ENCODE data around the gene ABCC4. TPM values are rescaled to one million over a fixed set of nuclear protein-coding genes. Genes with fewer than 3 reads are reported as not detected.
A peak's percentile ranks its signal among the peaks of the same experiment; 100 is the strongest.
"Not testable (repeated sequence)": the region's sequence is repeated elsewhere in the genome, so short reads cannot be mapped to it uniquely, and the experiment has no call there.

The ABCC4 gene
- polyA plus RNA-seq, 2 donors: 0.55 to 1.4 TPM

DNA sequence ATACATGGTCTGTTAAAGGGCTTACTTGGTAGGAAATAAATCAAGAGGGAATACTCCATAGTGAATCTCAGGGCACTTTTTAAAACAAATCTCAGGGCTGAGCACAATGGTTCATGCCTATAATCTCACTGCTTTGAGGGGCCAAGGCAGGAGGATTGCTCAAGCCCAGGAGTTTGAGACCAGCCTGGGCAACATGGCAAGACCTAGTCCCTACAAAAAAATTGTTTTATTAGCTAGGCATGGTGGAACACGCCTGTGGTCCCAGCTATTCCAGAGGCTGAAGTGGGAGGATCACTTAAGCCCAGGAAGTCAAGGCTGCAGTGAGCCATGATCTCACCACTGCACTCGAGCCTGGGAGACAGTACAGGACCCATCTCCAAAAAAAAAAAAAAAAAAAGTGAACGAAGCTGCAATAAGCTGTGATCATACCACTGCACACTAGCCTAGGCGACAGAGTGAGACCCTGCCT is 25.2 kb downstream of the ABCC4 start:
- Histone ChIP-seq H3K9me3 (ENCODE audit: control insufficient read depth in 2 of 2, insufficient read depth in 1 of 2, low read depth in 1 of 2, low read length in 1 of 2) (no peaks in the 10 kb centered on the region), H3K4me3 (ENCODE audit: low read depth in 1 of 2, low read length in 2 of 2) (no peak overlapping the region), H3K27me3 (ENCODE audit: control insufficient read depth in 1 of 2, insufficient read depth in 2 of 2, low read length in 2 of 2) (no peaks in the 10 kb centered on the region), H3K27ac (ENCODE audit: low read depth in 2 of 2, low read length in 1 of 2) (no peak overlapping the region), H3K36me3 (ENCODE audit: control insufficient read depth in 2 of 2, insufficient read depth in 2 of 2, low read length in 1 of 2) (no peaks in the 10 kb centered on the region), H3K4me1 (ENCODE audit: control insufficient read depth in 2 of 2, insufficient read depth in 2 of 2, low read length in 1 of 2) (no peaks in the 10 kb centered on the region)
- WGBS, 2 donors: 78 to 80% methylated on average over 4 of the region's 4 CpGs

DNA sequence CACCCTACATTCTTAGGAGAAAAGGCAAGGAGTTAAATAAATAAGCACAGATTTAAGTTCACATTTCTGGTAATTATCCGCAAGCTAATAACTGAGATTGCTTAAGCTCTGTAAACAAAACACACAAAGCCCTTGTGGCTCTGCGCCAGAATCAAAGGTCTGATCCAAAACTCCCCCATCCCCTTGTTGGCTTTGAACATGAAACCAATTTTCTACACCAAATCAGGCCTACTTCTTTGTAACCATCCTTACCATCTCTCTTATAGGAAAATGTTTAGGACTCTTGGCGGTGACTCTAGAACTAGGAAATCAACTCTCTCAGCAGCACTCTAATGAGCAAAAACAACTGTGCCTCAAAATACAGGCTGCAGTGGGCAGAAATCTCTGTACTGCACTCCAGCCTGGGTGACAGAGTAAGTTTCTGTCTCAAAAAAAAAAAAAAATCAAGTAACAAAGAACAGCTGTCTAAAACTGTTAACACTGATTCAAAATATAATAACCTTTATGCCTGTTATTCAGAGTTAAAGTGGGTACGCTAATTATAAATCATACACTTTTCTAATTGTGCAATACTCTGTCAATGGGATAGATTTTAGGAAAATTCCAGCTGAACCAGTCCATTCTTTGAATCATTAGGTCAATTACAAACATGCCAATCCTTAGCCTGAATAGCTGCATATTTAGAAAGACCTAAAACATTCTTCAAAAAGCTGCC is 25.8 kb downstream of the ABCC4 start:
- Histone ChIP-seq H3K27me3 (ENCODE audit: control insufficient read depth in 1 of 2, insufficient read depth in 2 of 2, low read length in 2 of 2) (no peaks in the 10 kb centered on the region), H3K4me3 (ENCODE audit: low read depth in 1 of 2, low read length in 2 of 2) (no peak overlapping the region), H3K27ac (ENCODE audit: low read depth in 2 of 2, low read length in 1 of 2) (no peak overlapping the region), H3K4me1 (ENCODE audit: control insufficient read depth in 2 of 2, insufficient read depth in 2 of 2, low read length in 1 of 2) (no peaks in the 10 kb centered on the region), H3K36me3 (ENCODE audit: control insufficient read depth in 2 of 2, insufficient read depth in 2 of 2, low read length in 1 of 2) (no peaks in the 10 kb centered on the region), H3K9me3 (ENCODE audit: control insufficient read depth in 2 of 2, insufficient read depth in 1 of 2, low read depth in 1 of 2, low read length in 1 of 2) (no peaks in the 10 kb centered on the region)
- WGBS, 2 donors: 49 to 65% methylated on average over 4 of the region's 4 CpGs

DNA sequence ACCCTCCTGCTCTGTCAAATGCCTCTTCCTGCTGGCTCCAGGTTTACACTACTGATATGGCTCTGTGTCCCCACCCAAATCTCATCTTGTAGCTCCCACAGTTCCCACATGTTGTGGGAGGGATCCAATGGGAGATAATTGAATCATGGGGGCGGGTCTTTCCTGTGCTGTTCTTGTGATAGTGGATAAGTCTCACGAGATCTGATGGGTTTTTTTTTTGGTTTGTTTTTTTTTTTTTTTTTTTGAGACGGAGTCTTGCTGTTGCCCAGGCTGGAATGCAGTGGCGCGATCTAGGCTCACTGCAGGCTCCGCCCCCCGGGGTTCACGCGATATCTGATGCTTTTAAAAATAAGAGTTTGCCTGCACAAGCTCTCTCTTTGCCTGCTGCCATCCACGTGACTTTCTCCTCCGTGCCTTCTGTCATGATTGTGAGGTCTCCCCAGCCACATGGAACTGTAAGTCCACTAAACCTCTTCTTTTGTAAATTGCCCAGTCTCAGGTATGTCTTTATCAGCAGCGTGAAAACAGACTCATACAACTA is 27.6 kb downstream of the ABCC4 start:
- not testable (repeated sequence) for H3K27me3 ChIP-seq (ENCODE audit: control insufficient read depth in 1 of 2, insufficient read depth in 2 of 2, low read length in 2 of 2); H3K4me3 ChIP-seq (ENCODE audit: low read depth in 1 of 2, low read length in 2 of 2); H3K4me1 ChIP-seq (ENCODE audit: control insufficient read depth in 2 of 2, insufficient read depth in 2 of 2, low read length in 1 of 2); H3K36me3 ChIP-seq (ENCODE audit: control insufficient read depth in 2 of 2, insufficient read depth in 2 of 2, low read length in 1 of 2); H3K27ac ChIP-seq (ENCODE audit: low read depth in 2 of 2, low read length in 1 of 2); H3K9me3 ChIP-seq (ENCODE audit: control insufficient read depth in 2 of 2, insufficient read depth in 1 of 2, low read depth in 1 of 2, low read length in 1 of 2)
- WGBS, 2 donors: 83 to 84% methylated on average over 11 to 12 of the region's 12 CpGs

GRCh38 chr13:95272076-95272475 is 29.2 kb downstream of the ABCC4 start:
- not testable (repeated sequence) for H3K9me3 ChIP-seq (ENCODE audit: control insufficient read depth in 2 of 2, insufficient read depth in 1 of 2, low read depth in 1 of 2, low read length in 1 of 2); H3K27me3 ChIP-seq (ENCODE audit: control insufficient read depth in 1 of 2, insufficient read depth in 2 of 2, low read length in 2 of 2); H3K36me3 ChIP-seq (ENCODE audit: control insufficient read depth in 2 of 2, insufficient read depth in 2 of 2, low read length in 1 of 2); H3K4me3 ChIP-seq (ENCODE audit: low read depth in 1 of 2, low read length in 2 of 2); H3K4me1 ChIP-seq (ENCODE audit: control insufficient read depth in 2 of 2, insufficient read depth in 2 of 2, low read length in 1 of 2)
- peak overlapping the region in 1 of 2 donors; percentile 43 for H3K27ac ChIP-seq (ENCODE audit: low read depth in 2 of 2, low read length in 1 of 2)
- WGBS, 2 donors: 87% methylated on average over 7 of the region's 7 CpGs

- H3K9me3 ChIP-seq (ENCODE audit: control insufficient read depth in 2 of 2, insufficient read depth in 1 of 2, low read depth in 1 of 2, low read length in 1 of 2): peaks cover 0 to 2% of the 10 kb centered on the region in 2 donors
- H3K4me1 ChIP-seq (ENCODE audit: control insufficient read depth in 2 of 2, insufficient read depth in 2 of 2, low read length in 1 of 2): no peaks in the 10 kb centered on the region
- no peaks in the 10 kb centered on the region for H3K27me3 ChIP-seq (ENCODE audit: control insufficient read depth in 1 of 2, insufficient read depth in 2 of 2, low read length in 2 of 2)
- H3K4me3 ChIP-seq (ENCODE audit: low read depth in 1 of 2, low read length in 2 of 2): no peak overlapping the region
- no peaks in the 10 kb centered on the region for H3K36me3 ChIP-seq (ENCODE audit: control insufficient read depth in 2 of 2, insufficient read depth in 2 of 2, low read length in 1 of 2)
- WGBS, 2 donors: 81 to 85% methylated on average over 3 of the region's 3 CpGs
- H3K27ac ChIP-seq (ENCODE audit: low read depth in 2 of 2, low read length in 1 of 2): no peak overlapping the region
Observed at GRCh38 chr13:95269756-95270155, 31.5 kb downstream of the ABCC4 start.

DNA sequence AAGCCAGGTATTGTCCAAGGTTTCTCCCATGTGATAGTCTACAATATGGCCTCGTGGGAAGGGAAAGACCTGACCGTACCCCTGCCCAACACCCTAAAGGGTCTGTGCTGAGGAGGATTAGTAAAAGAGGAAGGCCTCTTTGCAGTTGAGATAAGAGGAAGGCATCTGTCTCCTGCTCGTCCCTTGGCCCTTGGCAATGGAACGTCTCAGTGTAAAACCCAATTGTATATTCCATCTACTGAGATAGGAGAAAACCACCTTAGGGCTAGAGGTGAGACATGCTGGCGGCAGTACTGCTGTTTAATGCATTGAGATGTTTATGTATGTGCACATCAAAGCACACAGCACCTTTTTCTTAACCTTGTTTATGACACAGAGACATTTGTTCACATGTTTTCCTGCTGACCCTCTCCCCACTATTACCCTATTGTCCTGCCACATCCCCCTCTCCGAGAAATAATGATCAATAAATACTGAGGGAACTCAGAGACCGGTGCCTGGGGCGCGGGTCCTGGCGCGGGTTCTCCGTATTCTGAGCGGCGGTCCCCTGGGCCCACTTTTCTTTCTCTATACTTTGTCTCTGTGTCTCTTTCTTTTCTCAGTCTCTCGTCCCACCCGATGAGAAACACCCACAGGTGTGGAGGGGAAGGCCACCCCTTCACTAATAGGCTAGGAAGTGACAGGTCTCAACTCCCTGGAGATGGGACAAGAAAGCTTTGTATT is 32.7 kb downstream of the ABCC4 start:
- not testable (repeated sequence) for H3K36me3 ChIP-seq (ENCODE audit: control insufficient read depth in 2 of 2, insufficient read depth in 2 of 2, low read length in 1 of 2); H3K27me3 ChIP-seq (ENCODE audit: control insufficient read depth in 1 of 2, insufficient read depth in 2 of 2, low read length in 2 of 2); H3K4me1 ChIP-seq (ENCODE audit: control insufficient read depth in 2 of 2, insufficient read depth in 2 of 2, low read length in 1 of 2); H3K9me3 ChIP-seq (ENCODE audit: control insufficient read depth in 2 of 2, insufficient read depth in 1 of 2, low read depth in 1 of 2, low read length in 1 of 2); H3K27ac ChIP-seq (ENCODE audit: low read depth in 2 of 2, low read length in 1 of 2); H3K4me3 ChIP-seq (ENCODE audit: low read depth in 1 of 2, low read length in 2 of 2)
- WGBS, 2 donors: 86 to 90% methylated on average over 16 of the region's 16 CpGs

DNA sequence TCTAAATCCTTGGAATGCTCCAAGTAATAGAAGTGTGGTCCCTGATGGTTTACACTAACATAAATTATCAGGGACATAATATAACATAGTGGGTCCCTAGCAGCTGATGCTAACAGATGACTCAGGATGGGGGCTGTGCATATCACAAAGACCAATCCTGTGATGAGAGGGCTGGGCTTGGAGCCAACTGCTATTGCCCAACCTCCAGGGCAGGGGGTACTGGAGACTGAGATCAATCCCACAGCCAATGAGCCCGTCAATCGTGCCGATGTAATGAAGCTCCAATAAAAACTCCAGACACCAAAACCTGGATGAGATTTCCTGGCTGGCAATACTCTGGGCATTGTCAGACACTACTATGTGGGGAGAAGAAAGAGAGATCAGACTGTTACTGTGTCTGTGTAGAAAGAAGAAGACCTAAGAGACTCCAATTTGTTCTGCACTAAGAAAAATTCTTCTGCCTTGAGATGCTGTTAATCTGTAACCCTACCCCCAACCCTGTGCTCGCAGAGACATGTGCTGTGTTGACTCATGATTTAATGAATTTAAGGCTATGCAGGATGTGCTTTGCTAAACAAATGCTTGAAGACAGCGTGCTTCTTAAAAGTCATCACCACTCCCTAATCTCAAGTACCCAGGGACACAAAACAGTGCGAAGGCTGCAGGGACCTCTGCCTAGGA is 33.4 kb downstream of the ABCC4 start:
- no peaks in the 10 kb centered on the region for H3K27me3 ChIP-seq (ENCODE audit: control insufficient read depth in 1 of 2, insufficient read depth in 2 of 2, low read length in 2 of 2)
- no peak overlapping the region for H3K4me3 ChIP-seq (ENCODE audit: low read depth in 1 of 2, low read length in 2 of 2)
- H3K4me1 ChIP-seq (ENCODE audit: control insufficient read depth in 2 of 2, insufficient read depth in 2 of 2, low read length in 1 of 2): no peaks in the 10 kb centered on the region
- H3K9me3 ChIP-seq (ENCODE audit: control insufficient read depth in 2 of 2, insufficient read depth in 1 of 2, low read depth in 1 of 2, low read length in 1 of 2): peaks cover 0 to 2% of the 10 kb centered on the region in 2 donors
- no peak overlapping the region for H3K27ac ChIP-seq (ENCODE audit: low read depth in 2 of 2, low read length in 1 of 2)
- WGBS, 2 donors: 58 to 68% methylated on average over 6 of the region's 6 CpGs
- H3K36me3 ChIP-seq (ENCODE audit: control insufficient read depth in 2 of 2, insufficient read depth in 2 of 2, low read length in 1 of 2): no peaks in the 10 kb centered on the region

DNA sequence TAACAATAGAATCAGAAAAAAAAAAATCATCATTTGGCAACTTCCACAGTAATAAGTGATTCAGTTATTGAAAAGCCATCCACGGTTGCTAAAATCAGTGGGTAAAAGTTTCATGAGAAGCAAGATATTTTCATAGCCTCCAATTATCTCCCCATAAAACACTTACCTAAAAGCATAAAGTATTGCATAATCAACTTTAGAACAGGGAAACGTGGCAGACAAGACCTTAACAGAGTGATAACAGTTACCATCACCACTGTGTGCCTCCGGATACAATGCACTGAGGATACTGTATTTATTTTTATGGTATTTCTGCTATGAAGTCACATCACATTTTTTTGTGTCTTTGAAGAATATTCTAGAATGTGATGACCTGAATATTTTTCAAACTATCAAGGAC is 37.0 kb downstream of the ABCC4 start:
- Histone ChIP-seq H3K36me3 (ENCODE audit: control insufficient read depth in 2 of 2, insufficient read depth in 2 of 2, low read length in 1 of 2) (no peaks in the 10 kb centered on the region), H3K4me1 (ENCODE audit: control insufficient read depth in 2 of 2, insufficient read depth in 2 of 2, low read length in 1 of 2) (no peaks in the 10 kb centered on the region), H3K27ac (ENCODE audit: low read depth in 2 of 2, low read length in 1 of 2) (no peak overlapping the region), H3K4me3 (ENCODE audit: low read depth in 1 of 2, low read length in 2 of 2) (no peak overlapping the region), H3K9me3 (ENCODE audit: control insufficient read depth in 2 of 2, insufficient read depth in 1 of 2, low read depth in 1 of 2, low read length in 1 of 2) (peaks cover 0 to 2% of the 10 kb centered on the region in 2 donors), H3K27me3 (ENCODE audit: control insufficient read depth in 1 of 2, insufficient read depth in 2 of 2, low read length in 2 of 2) (no peaks in the 10 kb centered on the region)
- WGBS, 2 donors: 86 to 87% methylated on average over 3 of the region's 3 CpGs

DNA sequence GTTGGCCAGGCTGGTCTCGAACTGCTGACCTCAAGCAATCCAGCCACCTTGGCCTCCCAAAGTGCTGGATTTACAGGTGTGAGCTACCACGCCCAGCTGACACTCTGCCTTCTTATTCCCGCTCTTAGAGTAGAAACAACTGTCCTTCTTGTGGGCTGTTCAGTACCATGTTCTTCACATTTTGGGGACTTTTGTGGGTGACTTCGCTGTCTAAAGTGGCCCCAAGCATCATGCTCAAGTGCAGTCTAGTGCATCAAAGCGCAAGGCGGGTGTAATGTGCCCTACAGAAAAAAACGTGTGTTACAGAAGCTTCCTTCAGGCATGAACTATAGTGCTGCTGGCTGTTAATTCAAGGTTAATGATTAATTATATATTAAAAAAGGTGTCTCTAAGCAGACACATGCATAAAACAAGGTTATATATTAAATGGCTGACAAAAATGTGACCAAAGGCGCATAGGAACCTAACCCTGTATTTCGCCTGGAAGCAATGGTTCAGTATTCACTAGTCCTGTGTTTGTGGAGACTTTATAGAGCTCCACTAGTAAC is 38.3 kb downstream of the ABCC4 start:
- Histone ChIP-seq H3K27ac (ENCODE audit: low read depth in 2 of 2, low read length in 1 of 2) (no peak overlapping the region), H3K4me1 (ENCODE audit: control insufficient read depth in 2 of 2, insufficient read depth in 2 of 2, low read length in 1 of 2) (no peaks in the 10 kb centered on the region), H3K36me3 (ENCODE audit: control insufficient read depth in 2 of 2, insufficient read depth in 2 of 2, low read length in 1 of 2) (no peaks in the 10 kb centered on the region), H3K27me3 (ENCODE audit: control insufficient read depth in 1 of 2, insufficient read depth in 2 of 2, low read length in 2 of 2) (no peaks in the 10 kb centered on the region), H3K9me3 (ENCODE audit: control insufficient read depth in 2 of 2, insufficient read depth in 1 of 2, low read depth in 1 of 2, low read length in 1 of 2) (peaks cover 0 to 2% of the 10 kb centered on the region in 2 donors), H3K4me3 (ENCODE audit: low read depth in 1 of 2, low read length in 2 of 2) (no peak overlapping the region)
- WGBS, 2 donors: 86 to 94% methylated on average over 9 of the region's 9 CpGs

Data from esophagus (tissue), 2 donors.